Fibroblast of lung (primary cell): ENCODE measurements around the gene CCDC149. TPM values are rescaled to one million over a fixed set of nuclear protein-coding genes. Genes with fewer than 3 reads are reported as not detected.

Source experiments
- DNase-seq, 2 donors: peaks; one replicate each; pipeline versions ENCODE4 v3.0.0 to v3.0.0-alpha.2; 2010; ENCODE audit warnings: low read depth in 2 of 2
- H2AFZ ChIP-seq: 2 replicates; pipeline ENCODE4 v1.5.1; 2012; ENCODE audit warnings: low read length, control low read depth, inconsistent platforms
- H3K27ac ChIP-seq: 2 replicates; pipeline ENCODE4 v1.5.1; 2011; ENCODE audit warnings: low read length, control low read depth; ENCODE audit not compliant: insufficient read depth
- H3K27me3 ChIP-seq: 2 replicates; pipeline ENCODE4 v1.5.1; 2011; ENCODE audit warnings: mild to moderate bottlenecking, low read length; ENCODE audit not compliant: control insufficient read depth, insufficient read depth
- H3K36me3 ChIP-seq: 2 replicates; pipeline ENCODE4 v1.5.1; 2011; ENCODE audit warnings: low read length; ENCODE audit not compliant: control insufficient read depth, insufficient read depth
- H3K4me1 ChIP-seq: 2 replicates; pipeline ENCODE4 v1.5.1; 2011; ENCODE audit warnings: low read length; ENCODE audit not compliant: control insufficient read depth, insufficient read depth; ENCODE audit errors: extremely low read depth
- H3K4me2 ChIP-seq: 2 replicates; pipeline ENCODE4 v1.5.1; 2011; ENCODE audit warnings: low read length, control low read depth; ENCODE audit not compliant: insufficient read depth; ENCODE audit errors: extremely low read depth
- H3K4me3 ChIP-seq, 4 experiments: fragments of 200-600 bp in 1 of 4; sonication (generic) in 1 of 4; replicated peaks in 1 of 4; 2 replicates each; pipeline ENCODE4 v1.5.1; 2011 to 2016; ENCODE audit warnings: low read length in 4 of 4, low read depth in 3 of 4, mild to moderate bottlenecking in 3 of 4, control low read depth in 2 of 4, inconsistent platforms in 1 of 4, mixed read lengths in 1 of 4; ENCODE audit not compliant: insufficient read depth in 1 of 4; ENCODE audit errors: control extremely low read depth in 1 of 4
- H3K79me2 ChIP-seq: 2 replicates; pipeline ENCODE4 v1.5.1; 2012; ENCODE audit warnings: mild to moderate bottlenecking, low read length, inconsistent platforms; ENCODE audit not compliant: control insufficient read depth, insufficient read depth
- H3K9ac ChIP-seq: 2 replicates; pipeline ENCODE4 v1.5.1; 2011; ENCODE audit warnings: mild to moderate bottlenecking, low read length, control low read depth; ENCODE audit not compliant: insufficient read depth
- H3K9me3 ChIP-seq: 2 replicates; pipeline ENCODE4 v1.5.1; 2012; ENCODE audit warnings: low read depth, low read length; ENCODE audit not compliant: control insufficient read depth, insufficient read depth
- H4K20me1 ChIP-seq: 2 replicates; pipeline ENCODE4 v1.5.1; 2011; ENCODE audit warnings: low read length; ENCODE audit not compliant: control insufficient read depth, insufficient read depth; ENCODE audit errors: extremely low read depth
- CTCF ChIP-seq, 2 donors: IDR thresholded peaks in 1 of 2; conservative IDR thresholded peaks in 1 of 2; 1 replicate in 1 of 2; 2 replicates in 1 of 2; pipeline ENCODE4 v1.5.1; 2011 to 2012; ENCODE audit warnings: low read length in 2 of 2, control low read depth in 1 of 2, inconsistent platforms in 1 of 2, low read depth in 1 of 2, mild to moderate bottlenecking in 1 of 2
- EZH2 ChIP-seq: IDR thresholded peaks from 2 replicates; pipeline ENCODE4 v1.5.1; 2012; ENCODE audit warnings: low read length, control low read depth, mild to moderate bottlenecking; ENCODE audit errors: missing control alignments
- polyA plus RNA-seq, 2 donors: library from polyadenylated mRNA; depleted of rRNA in 1 of 2; stranded (reverse) in 1 of 2; unstranded in 1 of 2; fragments of >200 nt; gene quantifications; 2 replicates each; pipeline ENCODE4 v1.2.1, GENCODE V29; 2011 to 2012; ENCODE audit warnings: missing spikeins in 1 of 2
- total RNA-seq: library from RNA; depleted of rRNA; stranded (reverse); fragments of >200 nt; gene quantifications from 2 replicates; pipeline ENCODE4 v1.2.1, GENCODE V29; 2014

The CCDC149 gene
- total and polyA plus RNA-seq, 2 donors (not counting 1 experiment from before 2014, with no cell fraction given) = 13.9 to 14.6 TPM

DNA sequence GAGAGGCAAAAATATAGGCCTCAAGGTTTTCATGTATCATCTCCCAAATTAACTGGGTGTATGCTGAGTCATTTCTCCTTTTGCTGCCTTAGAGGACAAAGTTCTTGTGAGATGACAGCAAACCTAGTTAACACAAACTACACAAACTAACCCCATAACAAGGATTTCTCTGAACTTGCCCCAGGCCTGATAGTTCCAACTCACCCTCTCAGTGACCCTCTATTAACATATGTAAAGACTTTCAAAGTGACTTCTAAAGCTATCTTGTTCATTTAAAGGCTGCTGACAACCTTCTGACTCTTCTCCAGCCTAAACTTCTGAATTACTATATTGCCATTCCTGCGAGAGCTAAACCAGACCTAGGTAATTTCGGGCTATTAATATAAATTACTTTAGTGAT is 43.2 kb upstream of the CCDC149 start:
- no peaks in the 10 kb centered on the region for H3K4me1 ChIP-seq
- no peak overlapping the region for H2AFZ ChIP-seq
- H3K36me3 ChIP-seq = no peaks in the 10 kb centered on the region
- no peak overlapping the region for H3K4me2 ChIP-seq
- no peaks in the 10 kb centered on the region for H4K20me1 ChIP-seq
- H3K9me3 ChIP-seq = no peaks in the 10 kb centered on the region
- H3K4me3 ChIP-seq = no peak overlapping the region
- H3K79me2 ChIP-seq = no peaks in the 10 kb centered on the region
- no peak overlapping the region for H3K9ac ChIP-seq
- DNase-seq = no peak
- no peaks in the 10 kb centered on the region for H3K27me3 ChIP-seq
- TF ChIP-seq CTCF (conservative IDR thresholded peaks at IDR 0.05 in 1 of 2, IDR thresholded peaks at IDR 0.05 in 1 of 2; ENCODE audit: low read depth in 1 of 2, low read length in 2 of 2) (no peak), EZH2 (no peak)
- H3K27ac ChIP-seq = no peak overlapping the region

GRCh38 chr4:24952667-24953066 is 39.8 kb upstream of the CCDC149 start:
- H3K27me3 ChIP-seq = peaks cover 2% of the 10 kb centered on the region
- no peak overlapping the region for H2AFZ ChIP-seq
- no peak overlapping the region for H3K9ac ChIP-seq
- no peaks in the 10 kb centered on the region for H3K36me3 ChIP-seq
- TF ChIP-seq CTCF (conservative IDR thresholded peaks at IDR 0.05 in 1 of 2, IDR thresholded peaks at IDR 0.05 in 1 of 2; ENCODE audit: low read depth in 1 of 2, low read length in 2 of 2) (no peak), EZH2 (no peak)
- H3K4me2 ChIP-seq = no peak overlapping the region
- no peaks in the 10 kb centered on the region for H4K20me1 ChIP-seq
- no peak overlapping the region for H3K4me3 ChIP-seq
- H3K27ac ChIP-seq = no peak overlapping the region
- H3K9me3 ChIP-seq = no peaks in the 10 kb centered on the region
- H3K4me1 ChIP-seq = no peaks in the 10 kb centered on the region
- no peaks in the 10 kb centered on the region for H3K79me2 ChIP-seq
- DNase-seq = no peak

- no peak for TF ChIP-seq EZH2
- no peak for TF ChIP-seq CTCF (conservative IDR thresholded peaks at IDR 0.05 in 1 of 2, IDR thresholded peaks at IDR 0.05 in 1 of 2; ENCODE audit: low read depth in 1 of 2, low read length in 2 of 2)
- Histone ChIP-seq H3K79me2 (no peaks in the 10 kb centered on the region), H4K20me1 (no peaks in the 10 kb centered on the region), H3K4me1 (no peaks in the 10 kb centered on the region), H3K27me3 (peaks cover 2% of the 10 kb centered on the region), H3K27ac (no peak overlapping the region), H3K4me3 (no peak overlapping the region), H3K9ac (no peak overlapping the region), H2AFZ (no peak overlapping the region), H3K9me3 (no peaks in the 10 kb centered on the region), H3K36me3 (no peaks in the 10 kb centered on the region), H3K4me2 (no peak overlapping the region)
- DNase-seq = no peak
These were observed 37.1 kb upstream of the CCDC149 start for GRCh38 chr4:24949970-24950369.
